ENCODE results near the gene ABR. TPM values are rescaled to one million over a fixed set of nuclear protein-coding genes. Genes with fewer than 3 reads are reported as not detected.

ABR gene
- total and polyA plus RNA-seq, 2 of the 13 experiments (the other 11 are each of a cell fraction or from before 2014, with no cell fraction given): 12.4 to 40.4 TPM

- TF ChIP-seq IRF1 (CRISPR knock-in tag; IDR thresholded peaks at IDR 0.05; ENCODE audit: low read depth) (no peak), IKZF4 (CRISPR knock-in tag; IDR thresholded peaks at IDR 0.05; ENCODE audit: borderline replicate concordance, low read depth, not compliant biosample characterization) (no peak), IRX3 (CRISPR knock-in tag; IDR thresholded peaks at IDR 0.05; ENCODE audit: borderline replicate concordance, low read depth) (no peak)
These were observed 37.3 kb upstream of the ABR start (continued) for GRCh38 chr17:1217089-1217385.

DNA sequence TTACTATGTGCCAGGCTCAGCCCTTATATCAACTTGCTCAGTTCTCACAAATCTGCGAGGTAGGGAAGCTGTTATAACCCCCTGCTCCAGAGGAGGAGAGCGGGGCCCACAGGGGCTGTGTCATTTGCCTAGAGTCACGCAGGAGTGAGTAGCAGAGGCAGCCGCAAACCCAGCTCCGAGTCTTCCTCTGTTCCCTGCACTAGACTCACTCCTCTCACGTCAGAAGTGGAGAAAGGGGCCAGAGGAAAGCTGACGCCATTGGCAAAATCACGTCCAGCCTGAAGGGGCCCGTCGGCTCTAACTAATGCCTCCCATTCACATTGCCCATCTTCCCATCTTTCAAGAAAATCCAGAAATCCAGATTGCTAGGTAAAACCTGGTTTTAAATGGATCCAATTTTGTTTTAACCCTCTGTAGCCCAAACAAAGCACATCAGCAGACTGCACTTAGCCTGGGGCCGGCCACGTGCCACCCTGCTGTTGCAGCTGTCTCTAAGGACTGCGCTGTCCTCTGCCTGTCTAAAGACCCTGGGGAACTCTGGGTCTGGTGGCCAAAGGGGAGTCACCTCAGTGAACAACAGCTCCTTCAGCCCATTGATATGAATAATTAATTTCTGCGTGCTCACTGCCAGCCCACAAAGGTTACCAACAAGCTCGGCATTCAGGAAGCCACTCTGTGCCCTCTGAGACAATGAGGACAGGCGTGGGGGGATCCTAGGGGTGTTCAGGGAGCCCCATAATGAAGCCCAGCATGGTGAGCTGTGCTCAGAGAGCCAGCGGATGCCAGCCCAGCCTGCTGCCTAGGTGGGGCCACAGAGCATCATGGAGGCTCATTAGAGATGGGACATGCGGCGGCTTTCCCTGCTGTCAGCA is 36.7 kb upstream of the ABR start:
- Histone ChIP-seq H3K9ac (ENCODE audit: insufficient read depth, low read depth, low read length) (no peak overlapping the region), H3K79me2 (ENCODE audit: insufficient read depth, low read length) (no peaks in the 10 kb centered on the region), H3K4me3 (replicated peaks in 1 of 3; ENCODE audit: insufficient read depth in 1 of 3, low read depth in 2 of 3, low read length in 3 of 3) (no peak overlapping the region), H2AFZ (ENCODE audit: low read length) (no peak overlapping the region), H3K27ac (ENCODE audit: extremely low read length, insufficient read depth, low read length) (no peak overlapping the region), H3K27me3 (ENCODE audit: control insufficient read depth in 1 of 2, insufficient read depth in 2 of 2, low read length in 2 of 2) (peaks cover 8 to 56% of the 10 kb centered on the region in 2 experiments), H3K4me1 (ENCODE audit: insufficient read depth, low read length) (no peaks in the 10 kb centered on the region), H3K9me3 (ENCODE audit: low read length) (no peaks in the 10 kb centered on the region), H4K20me1 (ENCODE audit: insufficient read depth, low read length) (no peaks in the 10 kb centered on the region), H3K36me3 (replicated peaks in 1 of 2; ENCODE audit: control insufficient read depth in 1 of 2, insufficient read depth in 2 of 2, low read length in 2 of 2) (no peaks in the 10 kb centered on the region), H3K4me2 (ENCODE audit: low read depth, low read length) (no peak overlapping the region)
- POLR2A ChIA-PET: no interaction called here
- FAIRE-seq (no peak), DNase-seq (ENCODE audit: low spot score) (no peak), ATAC-seq (no peak)
- intact Hi-C loops (cut with micrococcal nuclease; ENCODE audit: unreplicated experiment) (no loop called here), in situ Hi-C loops (cut with HindIII; ENCODE audit: extremely low pct_ligation_motif_present, low pct_unique_long_range_greater_than_20kb) (no loop called here)
- TF ChIP-seq ZNF761 (CRISPR knock-in tag; conservative IDR thresholded peaks at IDR 0.05): no peak
- no peak for TF ChIP-seq DZIP1 (CRISPR knock-in tag; IDR thresholded peaks at IDR 0.05)
- TF ChIP-seq MYNN (CRISPR knock-in tag; IDR thresholded peaks at IDR 0.05; ENCODE audit: low read depth): no peak
- no peak for TF ChIP-seq DMAP1 (CRISPR knock-in tag; IDR thresholded peaks at IDR 0.05)
- no peak for TF ChIP-seq TOPORS (CRISPR knock-in tag; IDR thresholded peaks at IDR 0.05)
- TF ChIP-seq ARNT (IDR thresholded peaks at IDR 0.05): no peak
- TF ChIP-seq, protein P1, sequence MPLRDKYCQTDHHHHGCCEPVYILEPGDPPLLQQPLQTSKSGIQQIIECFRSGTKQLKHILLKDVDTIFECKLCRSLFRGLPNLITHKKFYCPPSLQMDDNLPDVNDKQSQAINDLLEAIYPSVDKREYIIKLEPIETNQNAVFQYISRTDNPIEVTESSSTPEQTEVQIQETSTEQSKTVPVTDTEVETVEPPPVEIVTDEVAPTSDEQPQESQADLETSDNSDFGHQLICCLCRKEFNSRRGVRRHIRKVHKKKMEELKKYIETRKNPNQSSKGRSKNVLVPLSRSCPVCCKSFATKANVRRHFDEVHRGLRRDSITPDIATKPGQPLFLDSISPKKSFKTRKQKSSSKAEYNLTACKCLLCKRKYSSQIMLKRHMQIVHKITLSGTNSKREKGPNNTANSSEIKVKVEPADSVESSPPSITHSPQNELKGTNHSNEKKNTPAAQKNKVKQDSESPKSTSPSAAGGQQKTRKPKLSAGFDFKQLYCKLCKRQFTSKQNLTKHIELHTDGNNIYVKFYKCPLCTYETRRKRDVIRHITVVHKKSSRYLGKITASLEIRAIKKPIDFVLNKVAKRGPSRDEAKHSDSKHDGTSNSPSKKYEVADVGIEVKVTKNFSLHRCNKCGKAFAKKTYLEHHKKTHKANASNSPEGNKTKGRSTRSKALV (CRISPR knock-in tag; IDR thresholded peaks at IDR 0.05): no peak
- no peak for TF ChIP-seq ZNF383 (CRISPR knock-in tag; IDR thresholded peaks at IDR 0.05; ENCODE audit: borderline replicate concordance)
- no peak for TF ChIP-seq ELF1 (CRISPR knock-in tag; IDR thresholded peaks at IDR 0.05)
- TF ChIP-seq MYC (CRISPR knock-in tag; IDR thresholded peaks at IDR 0.05; ENCODE audit: borderline replicate concordance): no peak
- CTCF ChIA-PET (ENCODE audit: low intra/inter-chr PET ratio, low total read pairs): no interaction called here
- no TSS peak for BruUV-seq (replicated peaks)
- WGBS (ENCODE audit: low lambda C conversion rate): 31% methylated on average over 16 of the region's 19 CpGs
